ENCODE results near the gene NT5DC3.

Gene NT5DC3

DNA sequence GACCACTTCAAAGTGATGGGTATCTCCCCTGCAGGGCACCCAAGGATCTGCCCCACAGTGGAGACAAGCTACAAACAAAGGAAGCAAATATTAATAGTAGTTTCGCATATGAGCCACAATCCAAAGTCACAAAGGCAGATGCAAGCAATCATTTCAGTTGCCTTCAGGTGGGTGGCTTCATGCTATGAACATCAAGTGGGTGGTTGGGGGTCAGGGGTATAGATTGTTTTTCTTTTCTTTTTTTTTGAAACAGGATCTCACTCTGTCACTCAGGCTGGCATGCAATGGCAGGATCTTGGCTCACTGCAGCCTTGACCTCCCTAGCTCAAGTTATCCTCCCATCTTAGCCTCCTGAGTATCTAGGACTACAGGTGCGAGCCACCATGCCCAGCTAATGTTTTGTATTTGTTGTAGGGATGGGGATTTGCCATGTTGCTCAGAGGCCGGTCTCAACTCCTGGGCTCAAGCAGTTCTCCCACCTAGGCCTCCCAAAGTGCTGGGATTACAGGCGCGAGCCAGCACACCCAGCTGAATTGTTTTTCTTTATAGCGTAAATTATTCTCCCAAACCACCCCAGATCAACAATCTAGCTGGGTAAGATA lies 13.4 kb upstream of the NT5DC3 start (continued):
- no peak for TF ChIP-seq ZFP30 (CRISPR knock-in tag; IDR thresholded peaks at IDR 0.05)
- TF ChIP-seq BACH2 (CRISPR knock-in tag; IDR thresholded peaks at IDR 0.05; ENCODE audit: borderline replicate concordance), result no peak

DNA sequence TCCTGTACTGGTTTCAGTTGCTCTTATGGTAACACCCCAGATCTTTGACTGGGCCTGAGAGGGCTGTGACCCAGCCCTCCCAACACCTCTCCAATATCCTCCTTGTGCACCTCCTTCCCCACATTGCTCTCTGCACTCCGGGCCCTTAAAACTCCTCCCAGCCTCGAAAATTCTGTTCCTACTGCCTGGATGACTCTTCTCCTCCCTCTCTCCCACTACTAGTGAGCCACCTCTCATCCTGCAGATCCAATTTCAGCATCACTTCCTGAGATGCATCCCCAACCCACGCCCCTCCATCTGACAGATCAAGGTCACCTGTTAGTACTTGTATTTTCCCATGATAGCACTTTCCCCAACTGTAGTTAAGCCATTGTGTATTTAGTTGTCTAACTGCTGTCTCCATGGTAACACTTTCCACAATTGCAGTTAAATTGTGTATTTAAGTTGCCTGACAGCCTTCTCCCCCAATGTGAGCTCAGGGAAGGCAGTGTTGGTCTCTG lies 11.5 kb upstream of the NT5DC3 start:
- peak; percentile 30; the same call in 2 of the 3 replicates for ATAC-seq
- TF ChIP-seq, protein P1, sequence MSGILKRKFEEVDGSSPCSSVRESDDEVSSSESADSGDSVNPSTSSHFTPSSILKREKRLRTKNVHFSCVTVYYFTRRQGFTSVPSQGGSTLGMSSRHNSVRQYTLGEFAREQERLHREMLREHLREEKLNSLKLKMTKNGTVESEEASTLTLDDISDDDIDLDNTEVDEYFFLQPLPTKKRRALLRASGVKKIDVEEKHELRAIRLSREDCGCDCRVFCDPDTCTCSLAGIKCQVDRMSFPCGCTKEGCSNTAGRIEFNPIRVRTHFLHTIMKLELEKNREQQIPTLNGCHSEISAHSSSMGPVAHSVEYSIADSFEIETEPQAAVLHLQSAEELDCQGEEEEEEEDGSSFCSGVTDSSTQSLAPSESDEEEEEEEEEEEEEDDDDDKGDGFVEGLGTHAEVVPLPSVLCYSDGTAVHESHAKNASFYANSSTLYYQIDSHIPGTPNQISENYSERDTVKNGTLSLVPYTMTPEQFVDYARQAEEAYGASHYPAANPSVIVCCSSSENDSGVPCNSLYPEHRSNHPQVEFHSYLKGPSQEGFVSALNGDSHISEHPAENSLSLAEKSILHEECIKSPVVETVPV (CRISPR knock-in tag; IDR thresholded peaks at IDR 0.05), result no peak
- TF ChIP-seq TOX (CRISPR knock-in tag; IDR thresholded peaks at IDR 0.05; ENCODE audit: borderline replicate concordance), result no peak
- TF ChIP-seq, protein P2, sequence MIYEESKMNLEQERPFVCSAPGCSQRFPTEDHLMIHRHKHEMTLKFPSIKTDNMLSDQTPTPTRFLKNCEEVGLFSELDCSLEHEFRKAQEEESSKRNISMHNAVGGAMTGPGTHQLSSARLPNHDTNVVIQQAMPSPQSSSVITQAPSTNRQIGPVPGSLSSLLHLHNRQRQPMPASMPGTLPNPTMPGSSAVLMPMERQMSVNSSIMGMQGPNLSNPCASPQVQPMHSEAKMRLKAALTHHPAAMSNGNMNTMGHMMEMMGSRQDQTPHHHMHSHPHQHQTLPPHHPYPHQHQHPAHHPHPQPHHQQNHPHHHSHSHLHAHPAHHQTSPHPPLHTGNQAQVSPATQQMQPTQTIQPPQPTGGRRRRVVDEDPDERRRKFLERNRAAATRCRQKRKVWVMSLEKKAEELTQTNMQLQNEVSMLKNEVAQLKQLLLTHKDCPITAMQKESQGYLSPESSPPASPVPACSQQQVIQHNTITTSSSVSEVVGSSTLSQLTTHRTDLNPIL (CRISPR knock-in tag; IDR thresholded peaks at IDR 0.05; ENCODE audit: low read depth), result no peak
- no peak for TF ChIP-seq ZNF565 (CRISPR knock-in tag; conservative IDR thresholded peaks at IDR 0.05; ENCODE audit: low read depth)
- TF ChIP-seq ZFP30 (CRISPR knock-in tag; IDR thresholded peaks at IDR 0.05), result no peak
- TF ChIP-seq SNAI2 (CRISPR knock-in tag; IDR thresholded peaks at IDR 0.05), result no peak
- no peak for TF ChIP-seq ARNTL (CRISPR knock-in tag; IDR thresholded peaks at IDR 0.05; ENCODE audit: borderline replicate concordance, low read depth)
- TF ChIP-seq, protein P3, sequence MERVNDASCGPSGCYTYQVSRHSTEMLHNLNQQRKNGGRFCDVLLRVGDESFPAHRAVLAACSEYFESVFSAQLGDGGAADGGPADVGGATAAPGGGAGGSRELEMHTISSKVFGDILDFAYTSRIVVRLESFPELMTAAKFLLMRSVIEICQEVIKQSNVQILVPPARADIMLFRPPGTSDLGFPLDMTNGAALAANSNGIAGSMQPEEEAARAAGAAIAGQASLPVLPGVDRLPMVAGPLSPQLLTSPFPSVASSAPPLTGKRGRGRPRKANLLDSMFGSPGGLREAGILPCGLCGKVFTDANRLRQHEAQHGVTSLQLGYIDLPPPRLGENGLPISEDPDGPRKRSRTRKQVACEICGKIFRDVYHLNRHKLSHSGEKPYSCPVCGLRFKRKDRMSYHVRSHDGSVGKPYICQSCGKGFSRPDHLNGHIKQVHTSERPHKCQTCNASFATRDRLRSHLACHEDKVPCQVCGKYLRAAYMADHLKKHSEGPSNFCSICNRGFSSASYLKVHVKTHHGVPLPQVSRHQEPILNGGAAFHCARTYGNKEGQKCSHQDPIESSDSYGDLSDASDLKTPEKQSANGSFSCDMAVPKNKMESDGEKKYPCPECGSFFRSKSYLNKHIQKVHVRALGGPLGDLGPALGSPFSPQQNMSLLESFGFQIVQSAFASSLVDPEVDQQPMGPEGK (CRISPR knock-in tag; IDR thresholded peaks at IDR 0.05; ENCODE audit: borderline replicate concordance), result no peak
- no peak for TF ChIP-seq BACH2 (CRISPR knock-in tag; IDR thresholded peaks at IDR 0.05; ENCODE audit: borderline replicate concordance)
- no peak for TF ChIP-seq ZNF8 (CRISPR knock-in tag; IDR thresholded peaks at IDR 0.05)
- TF ChIP-seq OSR1 (CRISPR knock-in tag; IDR thresholded peaks at IDR 0.05), result no peak
- no peak for TF ChIP-seq ZC3H10 (CRISPR knock-in tag; IDR thresholded peaks at IDR 0.05)
- TF ChIP-seq CSDC2 (CRISPR knock-in tag; IDR thresholded peaks at IDR 0.05), result no peak
- TF ChIP-seq ZNF70 (CRISPR knock-in tag; IDR thresholded peaks at IDR 0.05), result no peak
- TF ChIP-seq, protein P4, sequence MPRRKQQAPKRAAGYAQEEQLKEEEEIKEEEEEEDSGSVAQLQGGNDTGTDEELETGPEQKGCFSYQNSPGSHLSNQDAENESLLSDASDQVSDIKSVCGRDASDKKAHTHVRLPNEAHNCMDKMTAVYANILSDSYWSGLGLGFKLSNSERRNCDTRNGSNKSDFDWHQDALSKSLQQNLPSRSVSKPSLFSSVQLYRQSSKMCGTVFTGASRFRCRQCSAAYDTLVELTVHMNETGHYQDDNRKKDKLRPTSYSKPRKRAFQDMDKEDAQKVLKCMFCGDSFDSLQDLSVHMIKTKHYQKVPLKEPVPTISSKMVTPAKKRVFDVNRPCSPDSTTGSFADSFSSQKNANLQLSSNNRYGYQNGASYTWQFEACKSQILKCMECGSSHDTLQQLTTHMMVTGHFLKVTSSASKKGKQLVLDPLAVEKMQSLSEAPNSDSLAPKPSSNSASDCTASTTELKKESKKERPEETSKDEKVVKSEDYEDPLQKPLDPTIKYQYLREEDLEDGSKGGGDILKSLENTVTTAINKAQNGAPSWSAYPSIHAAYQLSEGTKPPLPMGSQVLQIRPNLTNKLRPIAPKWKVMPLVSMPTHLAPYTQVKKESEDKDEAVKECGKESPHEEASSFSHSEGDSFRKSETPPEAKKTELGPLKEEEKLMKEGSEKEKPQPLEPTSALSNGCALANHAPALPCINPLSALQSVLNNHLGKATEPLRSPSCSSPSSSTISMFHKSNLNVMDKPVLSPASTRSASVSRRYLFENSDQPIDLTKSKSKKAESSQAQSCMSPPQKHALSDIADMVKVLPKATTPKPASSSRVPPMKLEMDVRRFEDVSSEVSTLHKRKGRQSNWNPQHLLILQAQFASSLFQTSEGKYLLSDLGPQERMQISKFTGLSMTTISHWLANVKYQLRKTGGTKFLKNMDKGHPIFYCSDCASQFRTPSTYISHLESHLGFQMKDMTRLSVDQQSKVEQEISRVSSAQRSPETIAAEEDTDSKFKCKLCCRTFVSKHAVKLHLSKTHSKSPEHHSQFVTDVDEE (CRISPR knock-in tag; IDR thresholded peaks at IDR 0.05), result no peak

DNA sequence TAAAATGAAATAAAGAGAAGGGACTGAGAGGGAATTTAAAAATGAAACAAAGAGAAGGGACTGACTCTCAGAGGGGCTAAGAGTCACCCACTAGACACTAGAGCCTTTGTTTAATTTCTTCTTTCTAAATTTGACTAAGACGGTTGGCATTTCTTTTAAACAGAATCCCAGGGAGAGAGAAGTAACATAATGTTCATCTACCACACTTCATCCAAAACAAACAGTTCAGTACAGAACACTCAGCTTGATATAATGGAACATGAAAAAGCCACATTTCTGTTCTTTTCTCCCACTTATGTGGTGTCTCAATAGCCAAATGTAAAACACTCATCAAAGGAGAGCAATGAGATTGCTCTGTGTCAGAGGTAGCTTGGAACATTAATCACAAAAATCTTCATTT lies 10.1 kb upstream of the NT5DC3 start:
- peak; percentile 65; the same call in 1 of the 2 replicates for TF ChIP-seq ISL1 (CRISPR knock-in tag; IDR thresholded peaks at IDR 0.05)
- no peak for TF ChIP-seq OSR1 (CRISPR knock-in tag; IDR thresholded peaks at IDR 0.05)
- no peak for ATAC-seq

DNA sequence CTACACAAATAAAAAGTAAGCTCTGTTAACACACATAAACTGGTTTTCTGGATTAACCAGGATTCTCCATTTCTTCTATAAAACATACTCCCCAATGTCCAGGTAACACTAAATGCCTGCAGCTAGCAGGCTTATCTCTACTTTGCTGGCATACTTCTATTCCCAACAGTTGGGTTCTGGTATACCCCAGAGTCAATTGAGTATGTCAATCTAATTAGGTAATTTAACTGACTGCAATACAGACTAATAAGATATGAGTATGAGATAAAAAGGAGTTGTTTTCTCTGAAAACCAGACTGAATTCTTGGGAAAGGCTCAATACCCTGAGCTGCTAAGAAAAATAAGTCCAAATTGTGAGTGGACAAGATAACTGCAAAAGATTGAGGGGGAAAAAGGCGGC lies 9.4 kb upstream of the NT5DC3 start:
- TF ChIP-seq ZC3H10 (CRISPR knock-in tag; IDR thresholded peaks at IDR 0.05), result no peak
- TF ChIP-seq, protein P4 (CRISPR knock-in tag; IDR thresholded peaks at IDR 0.05), result peak; percentile 62; the same call in 1 of the 2 replicates
- TF ChIP-seq ISL1 (CRISPR knock-in tag; IDR thresholded peaks at IDR 0.05), result peak; percentile 63
- peak; percentile 54; the same call in 1 of the 2 replicates for TF ChIP-seq TCF4 (CRISPR knock-in tag; IDR thresholded peaks at IDR 0.05; ENCODE audit: borderline replicate concordance)
- ATAC-seq, result no peak

Data from SK-N-SH treated with all-trans-retinoic acid at 6 μM for 48 hours (cell line).